ENCODE measurements around the gene IL18RAP.
A peak's percentile ranks its signal among the peaks of the same experiment; 100 is the strongest.

Gene IL18RAP

DNA sequence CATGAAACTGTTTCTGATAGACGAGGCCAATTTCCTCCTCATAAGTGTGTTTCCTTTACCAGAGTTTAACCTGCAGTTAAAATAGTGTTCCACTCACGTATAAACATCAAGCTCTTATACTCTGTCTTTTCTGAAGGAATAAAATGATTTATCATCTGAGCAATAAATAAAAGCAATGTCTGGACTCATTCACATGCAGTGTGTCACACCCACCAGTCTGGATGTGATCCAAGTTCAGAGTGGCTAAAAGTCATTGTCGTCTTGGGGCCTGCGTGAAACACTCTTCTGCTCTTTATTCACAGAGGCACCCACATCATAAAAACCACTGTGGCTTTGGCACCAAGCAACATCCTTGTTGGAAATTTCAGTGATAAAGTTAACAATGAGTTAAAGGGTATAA lies 30.5 kb downstream of the IL18RAP start:
- no peak for DNase-seq (ENCODE audit: low read depth)

DNA sequence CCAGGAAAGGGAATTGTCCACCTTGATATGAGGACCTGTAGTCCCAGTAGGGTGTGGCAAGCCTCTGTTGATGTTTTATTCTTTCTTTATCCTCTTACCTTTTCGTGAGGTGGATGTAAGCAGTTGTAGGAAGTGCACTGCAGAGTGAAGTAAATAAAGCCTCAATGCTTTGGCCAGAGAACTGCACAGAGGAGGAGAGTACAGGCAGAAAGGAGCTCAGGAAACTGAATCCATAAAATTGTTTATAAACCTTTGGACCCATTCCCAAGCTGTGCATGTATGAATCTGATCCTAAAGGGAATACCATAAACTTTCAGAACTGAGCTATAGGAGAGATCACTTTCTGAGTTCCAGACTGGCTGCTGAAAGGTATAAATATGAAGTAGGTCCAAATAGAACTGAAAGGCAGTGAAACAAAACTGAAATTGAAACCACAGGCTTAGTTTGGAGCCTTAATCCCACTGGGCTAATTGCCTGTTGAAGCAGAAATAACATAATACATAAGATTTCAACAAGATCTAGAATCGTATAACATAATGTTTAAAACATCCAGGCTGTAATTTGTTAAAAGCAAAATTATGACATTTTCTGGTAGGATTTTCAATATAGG lies 32.2 kb downstream of the IL18RAP start:
- no peak for DNase-seq (ENCODE audit: low read depth)

DNA sequence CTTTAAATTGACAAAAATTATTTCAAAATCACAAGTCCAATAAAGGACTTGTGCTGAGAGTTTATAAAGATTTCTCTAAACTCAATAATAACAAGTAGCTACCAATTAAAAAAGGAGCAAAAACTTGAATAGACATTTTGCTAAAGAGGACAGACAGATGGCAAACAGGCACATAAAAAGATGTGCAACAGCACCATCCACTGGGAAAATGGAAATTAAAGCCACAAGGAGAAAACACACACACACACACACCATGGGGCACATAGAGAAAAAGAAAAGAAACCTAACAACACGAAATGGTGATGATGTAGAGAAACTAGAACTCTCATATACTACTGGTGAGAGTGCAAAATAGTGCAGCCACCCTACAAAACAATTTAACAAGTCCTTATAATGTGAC lies 37.5 kb downstream of the IL18RAP start:
- no peak for DNase-seq (ENCODE audit: low read depth)

DNA sequence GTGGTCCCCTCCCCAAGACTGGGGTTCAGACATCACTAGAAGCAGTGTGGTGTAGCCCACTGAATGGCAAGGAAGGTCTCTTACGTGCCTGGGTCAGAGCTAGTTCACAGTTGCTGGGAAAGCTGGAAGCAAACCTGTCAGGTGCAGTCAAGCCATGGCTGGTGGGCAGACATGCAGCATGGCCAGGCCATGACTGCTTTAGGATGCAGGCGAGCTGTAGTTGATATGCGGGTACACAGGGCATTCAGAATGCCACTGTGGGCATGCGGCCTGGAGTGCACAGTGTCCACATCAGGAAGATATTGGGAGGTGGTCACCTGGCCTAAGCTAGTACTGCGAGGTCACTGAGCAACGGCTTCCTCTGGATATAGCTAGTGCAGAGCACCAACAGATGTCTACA lies 38.2 kb downstream of the IL18RAP start:
- DNase-seq (ENCODE audit: low read depth) = no peak

DNA sequence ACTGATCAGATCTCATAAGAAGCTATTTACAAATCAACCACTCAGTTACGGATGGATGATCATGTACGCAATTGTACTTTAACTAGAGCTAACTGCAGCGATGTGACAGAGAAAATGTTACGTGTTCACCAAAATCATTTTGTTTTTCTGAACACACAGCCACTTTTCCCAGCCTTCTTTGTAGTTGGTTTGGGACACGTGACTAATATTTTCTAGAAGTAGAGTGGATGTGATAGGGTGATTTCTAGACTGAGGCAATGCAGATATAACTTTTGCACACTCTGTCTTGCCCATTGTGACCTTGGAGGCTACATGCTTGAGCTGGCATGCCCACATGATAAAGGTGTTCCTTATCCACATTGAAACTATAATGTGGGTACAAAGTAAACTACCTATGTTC lies 40.2 kb downstream of the IL18RAP start:
- no peak for DNase-seq (ENCODE audit: low read depth)

DNA sequence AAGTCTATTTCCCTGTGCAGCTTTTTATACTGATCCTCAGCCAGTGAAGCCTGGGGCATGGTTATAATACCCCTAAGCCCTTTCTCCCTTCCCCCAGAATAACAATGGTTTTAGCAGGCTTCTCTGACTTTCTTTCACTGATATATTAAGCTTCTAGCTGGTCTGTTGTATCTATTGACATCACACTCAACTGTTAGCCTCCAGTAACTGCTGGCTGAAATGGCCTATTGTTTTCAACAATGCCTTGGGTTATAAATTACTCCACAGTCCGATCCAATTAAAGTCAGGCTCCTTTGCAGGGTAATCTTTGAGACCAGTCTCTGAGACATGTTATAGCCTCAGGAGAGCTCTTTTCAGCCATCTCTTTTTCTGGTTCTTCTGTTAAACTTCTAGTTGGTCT lies 47.2 kb downstream of the IL18RAP start:
- DNase-seq (ENCODE audit: low read depth) = no peak

DNA sequence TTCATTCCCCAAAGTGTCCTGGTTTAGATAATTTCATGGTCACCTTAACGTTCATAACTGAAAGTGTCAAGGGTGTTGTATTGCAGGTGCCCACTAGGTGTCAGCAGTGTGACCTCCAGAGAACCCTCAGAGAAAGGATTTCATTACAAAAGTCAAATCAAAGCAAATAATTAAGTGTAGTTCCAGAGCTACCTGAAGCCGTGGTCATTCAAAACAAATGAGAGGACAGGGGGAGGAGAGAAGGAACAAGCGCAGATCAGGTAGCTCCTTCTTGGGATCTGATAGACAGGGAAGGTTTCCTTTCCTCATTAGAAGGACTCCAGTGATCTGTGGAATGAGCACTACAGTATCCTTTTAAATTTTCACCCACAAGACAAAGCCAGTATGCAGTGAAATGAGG lies 50.1 kb downstream of the IL18RAP start, which contains the start of gene SLC9A4:
Gene SLC9A4 (plus strand): TSS at position 207 of the 400 bp plus-strand sequence. CDS start 534 bp downstream, outside the sequence.
- peak; percentile 11 for DNase-seq (ENCODE audit: low read depth)

DNA sequence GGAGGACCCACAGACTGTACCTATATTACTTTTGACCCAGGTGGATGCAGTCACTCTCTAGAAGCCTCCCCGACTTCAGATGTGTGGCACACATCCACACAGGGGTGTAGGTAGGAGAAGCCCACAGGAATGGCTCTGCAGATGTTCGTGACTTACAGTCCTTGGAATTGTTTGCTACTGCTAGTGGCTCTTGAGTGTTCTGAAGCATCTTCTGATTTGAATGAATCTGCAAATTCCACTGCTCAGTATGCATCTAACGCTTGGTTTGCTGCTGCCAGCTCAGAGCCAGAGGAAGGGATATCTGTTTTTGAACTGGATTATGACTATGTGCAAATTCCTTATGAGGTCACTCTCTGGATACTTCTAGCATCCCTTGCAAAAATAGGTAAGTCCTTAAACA lies 50.7 kb downstream of the IL18RAP start:
- no peak for DNase-seq (ENCODE audit: low read depth)

DNA sequence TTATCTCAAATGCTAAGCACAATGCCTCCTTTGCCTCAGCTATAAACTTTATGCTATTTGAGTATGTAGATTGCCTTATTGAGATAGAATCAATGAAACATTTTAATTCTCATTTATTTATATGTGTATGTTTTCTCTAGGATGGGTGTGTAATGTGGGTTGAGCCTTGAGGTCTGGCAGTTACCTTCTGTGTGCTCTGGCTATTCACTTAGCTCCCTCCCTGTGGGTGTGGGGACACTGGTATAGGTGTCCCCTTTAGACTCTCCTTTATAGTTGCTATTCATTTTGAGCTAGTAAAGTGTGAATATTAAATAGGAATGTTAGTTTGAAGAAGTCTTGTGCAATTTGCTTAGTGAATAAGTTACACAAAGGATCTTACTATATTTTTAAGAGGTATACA lies 51.8 kb downstream of the IL18RAP start:
- no peak for DNase-seq (ENCODE audit: low read depth)

DNA sequence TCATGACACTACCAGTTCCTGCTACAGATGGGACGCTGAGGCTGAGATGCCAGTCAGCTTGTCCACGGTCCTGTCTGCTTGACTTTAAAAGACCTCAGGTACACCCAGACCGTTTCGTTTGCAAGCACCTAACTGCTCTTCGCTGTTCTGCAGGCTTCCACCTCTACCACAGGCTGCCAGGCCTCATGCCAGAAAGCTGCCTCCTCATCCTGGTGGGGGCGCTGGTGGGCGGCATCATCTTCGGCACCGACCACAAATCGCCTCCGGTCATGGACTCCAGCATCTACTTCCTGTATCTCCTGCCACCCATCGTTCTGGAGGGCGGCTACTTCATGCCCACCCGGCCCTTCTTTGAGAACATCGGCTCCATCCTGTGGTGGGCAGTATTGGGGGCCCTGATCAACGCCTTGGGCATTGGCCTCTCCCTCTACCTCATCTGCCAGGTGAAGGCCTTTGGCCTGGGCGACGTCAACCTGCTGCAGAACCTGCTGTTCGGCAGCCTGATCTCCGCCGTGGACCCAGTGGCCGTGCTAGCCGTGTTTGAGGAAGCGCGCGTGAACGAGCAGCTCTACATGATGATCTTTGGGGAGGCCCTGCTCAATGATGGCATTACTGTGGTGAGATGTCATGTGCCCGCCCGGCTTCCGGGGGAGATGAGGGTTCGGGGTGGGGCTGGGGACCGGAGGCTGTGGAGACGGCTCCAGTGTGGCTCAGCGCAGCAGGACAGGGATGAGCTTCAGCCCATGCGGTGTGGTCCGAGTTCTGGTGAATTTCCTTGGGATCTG lies 55.9 kb downstream of the IL18RAP start:
- DNase-seq (ENCODE audit: low read depth) = no peak

DNA sequence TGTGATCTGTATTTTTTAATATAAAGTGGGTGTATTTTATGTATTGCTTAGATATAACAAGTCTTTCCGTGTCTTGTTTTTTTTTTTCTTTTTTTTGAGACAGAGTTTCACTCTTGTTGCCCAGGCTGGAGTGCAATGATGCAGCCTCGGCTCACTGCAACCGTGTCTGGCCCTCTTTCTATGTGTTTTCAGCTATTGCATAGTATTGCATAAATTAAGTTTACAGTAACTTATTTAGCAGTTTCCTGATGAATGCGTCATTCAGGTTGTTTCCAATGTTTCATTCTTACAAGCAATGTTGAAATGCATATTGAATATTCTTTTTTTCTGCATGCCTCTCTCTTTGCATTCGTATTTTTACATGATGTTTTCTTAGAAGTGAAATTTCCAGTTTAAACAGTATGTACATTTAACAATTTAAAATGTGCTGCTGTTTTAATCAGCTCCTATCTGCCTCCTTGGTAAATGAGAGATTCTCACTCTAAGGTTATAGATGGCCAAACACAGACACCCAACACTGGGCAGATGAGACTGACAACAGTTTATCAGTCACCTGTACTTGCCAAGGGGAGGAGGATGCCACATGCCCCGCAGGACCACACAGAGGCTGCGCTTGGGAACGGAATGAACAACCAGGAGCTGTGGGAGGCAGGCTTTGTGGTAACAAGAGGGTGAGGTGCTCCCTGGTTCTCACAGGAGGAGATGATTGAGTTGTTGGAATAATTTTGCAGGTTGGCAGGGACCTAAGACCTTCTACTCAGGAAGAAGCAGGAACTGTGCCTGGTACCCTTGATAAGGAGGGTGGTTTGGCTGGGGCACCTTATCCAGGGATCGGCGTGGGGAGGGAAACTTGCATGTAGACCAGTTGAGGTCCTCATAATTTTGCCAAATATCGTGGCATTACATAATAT lies 57.6 kb downstream of the IL18RAP start:
- no peak for DNase-seq (ENCODE audit: low read depth)

DNA sequence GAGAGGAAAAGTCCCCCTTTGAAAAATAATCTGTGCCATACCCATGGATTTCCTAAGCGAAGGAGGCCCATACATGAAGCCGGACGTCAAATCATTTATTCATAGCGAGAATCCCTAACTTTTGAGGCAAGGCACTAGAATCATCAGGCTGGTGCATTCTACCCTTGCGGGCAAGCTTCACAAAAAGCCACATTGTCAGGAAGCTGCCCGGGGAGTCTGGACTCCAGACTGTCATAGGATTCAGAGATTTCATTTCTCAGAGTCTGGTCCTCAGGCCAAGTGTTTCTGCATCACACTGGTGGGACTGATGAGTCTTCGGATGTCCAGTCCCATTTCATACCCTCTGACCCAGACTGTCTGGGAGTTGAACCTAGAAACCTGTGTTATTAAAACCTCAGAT lies 59.0 kb downstream of the IL18RAP start:
- DNase-seq (ENCODE audit: low read depth) = no peak

DNA sequence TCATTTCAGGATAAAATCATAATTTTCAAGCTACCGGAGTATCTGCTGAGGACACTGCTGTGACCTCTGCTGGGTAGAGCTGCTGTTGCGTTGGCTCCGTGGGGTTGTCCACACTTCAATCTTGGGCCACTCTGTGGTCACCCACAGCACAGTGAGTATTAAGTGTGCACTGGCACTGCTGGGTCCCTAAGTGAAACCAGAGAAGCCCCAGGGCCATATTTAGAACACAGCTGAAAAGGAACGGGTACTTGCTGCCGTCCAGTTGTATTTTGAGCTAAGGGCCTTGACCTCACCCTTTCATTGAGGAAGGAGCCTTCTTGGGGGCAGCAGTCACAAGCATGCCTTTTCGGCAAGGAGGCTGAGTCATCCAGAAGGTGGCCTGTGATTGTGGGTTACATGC lies 60.1 kb downstream of the IL18RAP start:
- no peak for DNase-seq (ENCODE audit: low read depth)

DNA sequence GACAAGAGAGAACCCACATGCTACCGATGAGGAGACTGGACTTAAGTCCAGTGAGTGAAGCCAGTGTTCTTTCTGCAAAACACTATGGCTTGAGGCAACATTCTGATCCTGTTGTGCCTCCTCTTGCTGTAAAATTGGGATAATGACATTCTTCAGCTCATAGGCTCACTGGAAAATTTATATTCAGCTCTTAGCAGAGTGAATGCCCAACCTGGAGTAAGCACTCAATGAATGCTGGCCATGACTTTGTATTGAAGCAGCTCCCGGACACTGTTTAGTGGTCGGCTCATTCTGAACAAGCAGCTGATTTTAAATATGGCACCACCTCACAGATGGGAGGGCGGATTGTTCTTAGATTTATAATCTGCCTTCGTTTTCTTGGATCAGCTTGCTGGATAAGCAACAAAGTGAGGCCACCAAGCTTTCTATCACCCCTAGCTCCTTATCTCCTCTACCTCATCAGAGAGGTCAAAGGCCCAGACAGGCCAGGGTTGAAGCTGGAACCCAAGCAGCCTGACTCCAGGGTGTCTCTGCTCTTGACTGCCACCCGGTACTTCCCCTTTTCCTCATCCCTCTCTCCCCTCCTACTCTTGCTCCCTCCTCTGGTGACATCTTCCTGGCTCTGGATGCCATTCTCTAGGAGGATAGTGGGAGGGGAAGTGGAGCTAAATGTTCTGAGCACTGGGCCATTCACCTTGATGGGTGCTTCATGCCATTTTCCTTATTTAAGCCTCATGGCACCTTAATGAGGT lies 61.5 kb downstream of the IL18RAP start:
- DNase-seq (ENCODE audit: low read depth) = no peak

DNA sequence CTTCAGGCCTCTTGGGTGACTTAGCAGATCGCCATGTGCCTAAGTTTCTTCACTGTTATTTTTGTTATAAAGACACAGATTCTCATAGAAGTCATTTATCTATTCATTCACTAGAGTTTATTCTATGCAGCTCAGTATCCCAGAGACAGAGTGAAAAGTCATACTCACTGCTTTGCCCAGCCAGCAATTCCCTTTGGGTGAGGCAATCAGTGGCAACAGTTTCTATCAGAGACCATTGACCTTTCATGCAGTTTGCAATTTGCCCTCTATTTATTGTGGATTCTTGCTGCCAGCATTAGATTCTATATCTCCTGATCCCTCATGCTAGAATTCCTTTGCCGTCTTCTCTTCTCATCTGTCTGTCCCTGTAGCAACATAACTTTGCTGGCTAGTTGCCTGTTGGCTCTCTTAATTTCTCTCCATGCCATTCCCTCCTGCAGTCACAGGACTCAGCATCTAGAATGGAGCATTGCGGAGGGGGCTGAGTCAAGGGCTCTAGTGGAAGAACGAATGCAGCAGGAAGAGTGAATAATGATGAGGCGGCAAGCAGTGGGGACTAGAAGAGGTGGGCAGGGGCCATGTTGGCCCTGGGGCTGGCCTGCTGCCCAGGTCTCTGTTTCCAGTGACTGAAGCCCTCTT lies 62.3 kb downstream of the IL18RAP start:
- DNase-seq (ENCODE audit: low read depth) = no peak

DNA sequence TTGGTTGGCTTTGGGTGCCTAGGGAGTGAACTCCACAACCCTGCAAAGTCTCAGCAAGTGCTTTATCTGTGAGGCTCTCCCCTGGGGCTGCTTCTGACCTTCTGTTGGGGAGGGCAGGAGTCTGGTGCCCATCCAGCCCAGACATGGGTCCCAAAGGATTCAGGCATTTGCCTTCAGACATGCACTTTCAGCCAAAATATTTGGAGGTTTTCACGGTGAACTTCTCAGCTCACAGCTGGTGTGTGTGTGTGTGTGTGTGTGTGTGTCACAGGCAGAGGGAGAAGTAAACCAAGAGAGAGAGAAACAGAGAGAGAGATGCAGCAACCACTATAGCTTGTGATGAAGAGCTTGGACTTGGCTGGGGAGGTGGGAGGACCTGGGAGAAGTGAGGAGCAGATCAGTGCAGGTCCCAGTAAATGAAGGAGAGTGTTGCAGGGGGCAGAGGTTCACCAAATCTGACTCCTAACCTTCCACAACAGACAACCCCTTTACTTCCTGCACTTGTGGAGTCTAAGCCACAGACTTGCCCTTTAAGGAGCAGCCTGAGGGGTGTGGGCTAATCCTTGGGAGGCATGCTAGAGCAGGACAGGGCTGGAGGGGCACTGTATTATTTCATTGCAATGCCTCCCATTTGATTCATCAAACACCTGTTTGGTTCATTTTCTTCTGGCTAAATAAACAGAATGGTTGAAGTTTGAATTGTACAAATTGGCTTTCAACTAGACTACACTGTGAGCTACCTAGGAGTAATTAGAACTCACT lies 64.2 kb downstream of the IL18RAP start:
- DNase-seq (ENCODE audit: low read depth) = no peak

DNA sequence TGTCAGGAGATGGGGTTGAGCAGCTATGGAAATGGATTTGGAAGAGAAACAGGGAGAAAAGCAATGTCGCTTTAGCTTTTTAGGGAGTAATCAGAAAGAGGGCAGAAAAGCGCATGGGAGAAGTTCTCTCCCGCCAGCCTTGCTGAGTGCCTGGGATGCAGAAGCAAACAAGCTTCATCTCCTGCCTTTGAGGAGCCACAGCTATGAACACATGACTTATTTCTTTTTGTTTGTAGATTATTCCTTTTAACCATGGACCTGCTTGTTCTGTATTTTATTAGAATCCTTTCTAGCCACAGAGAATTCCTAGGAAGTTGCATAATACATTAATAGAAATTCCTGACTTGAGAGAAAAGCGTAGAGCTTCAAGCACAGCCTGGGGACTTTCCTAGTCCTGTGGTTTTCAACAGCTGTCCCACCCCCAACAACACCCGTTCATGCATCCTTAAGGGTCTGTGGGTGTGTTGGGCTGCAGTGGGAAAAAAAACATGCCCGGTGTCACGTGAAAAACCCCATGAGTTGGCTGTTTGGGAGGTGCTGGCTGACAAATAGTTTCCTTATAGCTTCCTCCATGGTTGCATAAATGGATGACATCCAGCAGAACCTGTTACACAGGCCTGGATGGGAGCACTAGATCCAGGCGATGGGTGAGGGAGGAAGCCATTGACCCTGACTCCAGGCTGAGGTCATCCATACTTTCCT lies 65.0 kb downstream of the IL18RAP start:
- DNase-seq (ENCODE audit: low read depth) = no peak

DNA sequence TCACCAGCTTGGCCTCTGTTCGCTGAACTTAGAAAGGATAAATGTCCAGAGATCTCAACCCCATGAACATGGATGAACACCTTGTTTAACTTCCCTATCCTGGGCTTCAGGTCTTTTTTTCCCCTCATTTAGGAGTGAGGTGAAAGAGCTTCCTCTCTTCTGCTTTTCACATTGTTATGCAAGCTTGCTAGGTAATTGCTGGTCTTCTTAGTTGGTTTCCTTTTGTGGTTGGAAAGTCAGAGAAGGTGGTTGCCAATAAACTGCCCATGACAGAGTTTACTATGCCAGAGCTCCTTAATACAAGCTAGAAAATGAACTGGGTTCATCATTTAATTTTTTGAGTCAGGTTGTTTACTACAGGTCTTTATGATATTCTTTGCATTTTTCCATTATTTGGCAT lies 66.7 kb downstream of the IL18RAP start:
- DNase-seq (ENCODE audit: low read depth) = no peak

DNA sequence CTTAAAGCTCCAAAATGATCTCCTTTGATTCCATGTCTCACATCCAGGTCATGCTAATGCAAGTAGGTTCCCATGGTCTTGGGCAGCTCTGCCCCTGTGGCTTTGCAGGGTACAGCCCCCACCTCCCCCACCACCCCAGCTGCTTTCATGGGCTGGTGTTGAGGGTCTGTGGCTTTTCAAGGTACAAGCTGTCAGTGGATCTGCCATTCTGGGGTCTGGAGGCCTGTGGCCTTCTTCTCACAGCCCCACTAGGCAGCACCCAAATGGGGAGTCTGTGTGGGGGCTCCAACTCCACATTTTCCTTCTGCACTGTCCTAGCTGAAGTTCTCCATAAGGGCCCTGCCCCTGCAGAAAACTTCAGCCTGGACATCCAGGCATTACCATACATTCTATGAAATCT lies 69.0 kb downstream of the IL18RAP start:
- no peak for DNase-seq (ENCODE audit: low read depth)

DNA sequence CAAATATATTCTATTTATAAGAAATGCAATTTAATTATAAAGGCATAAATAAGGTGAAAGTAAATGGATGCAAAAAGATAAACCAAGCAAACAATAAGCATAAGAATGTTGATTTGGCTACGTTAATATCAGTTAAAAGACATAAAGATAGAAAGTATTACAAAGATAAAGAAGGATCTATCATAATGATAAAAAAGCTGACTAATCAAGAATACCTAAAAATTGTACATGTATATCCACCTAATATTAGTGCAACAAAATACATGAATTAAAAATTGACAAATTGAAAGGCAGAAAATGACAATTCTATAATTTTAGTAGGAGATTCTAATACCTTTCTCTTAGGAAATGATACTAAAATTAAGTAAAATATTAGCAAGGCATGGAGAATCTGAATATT lies 71.6 kb downstream of the IL18RAP start:
- no peak for DNase-seq (ENCODE audit: low read depth)
